Left hindlimb (tissue), 1 donor: Measurements from ENCODE around the gene CHST3.
"Not testable (repeated sequence)": the region's sequence is repeated elsewhere in the genome, so short reads cannot be mapped to it uniquely, and the experiment has no call there.

ENCODE experiments used
- DNase-seq: peaks from one replicate; pipeline ENCODE4 v3.0.0-alpha.2; 2018

The CHST3 gene

DNA sequence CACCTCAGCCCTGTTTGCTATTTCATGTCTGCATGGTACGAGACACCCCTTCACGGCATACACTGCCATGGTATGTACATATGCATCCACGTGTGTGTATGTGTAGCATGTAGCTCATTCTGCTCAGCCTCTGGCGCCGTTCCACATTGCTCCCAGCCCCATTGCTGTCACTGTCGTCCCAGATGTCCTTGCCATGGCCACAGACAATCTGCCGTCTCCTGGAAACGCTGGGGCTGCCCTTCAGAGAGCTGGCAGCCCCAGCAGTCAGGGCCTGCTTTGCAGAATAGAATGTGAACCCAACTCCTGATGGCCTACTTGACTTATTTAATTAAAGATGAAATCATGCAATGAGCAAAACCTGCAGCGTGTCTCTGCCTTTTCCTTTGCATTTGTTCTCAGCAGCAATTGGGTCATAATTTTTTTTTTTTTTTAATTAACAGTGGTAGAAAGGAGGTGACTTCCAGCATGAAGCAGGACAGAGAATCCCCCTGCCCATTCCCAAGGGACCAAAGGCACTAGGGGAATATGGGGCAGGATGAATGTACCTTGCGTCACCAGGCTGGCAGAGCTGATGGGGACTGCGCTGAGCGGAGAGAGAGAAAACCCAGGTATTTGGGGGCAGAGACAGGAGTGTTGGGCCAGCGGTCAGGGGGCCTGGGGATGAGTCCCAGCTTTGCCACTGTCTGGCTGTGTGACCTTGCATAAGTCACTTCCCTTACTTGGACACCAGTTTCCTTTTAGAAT lies 49.2 kb downstream of the CHST3 start:
- no peak for DNase-seq

DNA sequence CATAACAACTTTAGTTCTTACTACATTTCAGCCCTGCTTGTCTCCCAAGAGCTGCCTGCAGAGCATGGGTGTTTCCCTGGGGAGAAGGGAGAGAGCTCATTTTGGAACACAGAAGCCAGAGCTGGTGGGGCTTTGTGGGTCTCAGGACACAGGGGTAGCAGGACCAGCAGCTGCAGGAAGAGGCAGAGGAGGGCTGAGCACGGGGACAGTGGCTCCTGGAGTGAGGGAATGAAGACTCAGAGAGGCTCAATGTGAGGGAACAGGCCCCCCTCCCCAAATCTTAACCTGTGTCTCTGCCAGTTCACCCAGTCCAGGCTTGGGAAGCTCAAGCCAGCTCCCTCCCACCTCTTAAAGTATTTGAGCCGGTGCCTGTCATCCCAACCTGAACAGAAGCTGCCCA lies 50.0 kb downstream of the CHST3 start:
- no peak for DNase-seq

DNA sequence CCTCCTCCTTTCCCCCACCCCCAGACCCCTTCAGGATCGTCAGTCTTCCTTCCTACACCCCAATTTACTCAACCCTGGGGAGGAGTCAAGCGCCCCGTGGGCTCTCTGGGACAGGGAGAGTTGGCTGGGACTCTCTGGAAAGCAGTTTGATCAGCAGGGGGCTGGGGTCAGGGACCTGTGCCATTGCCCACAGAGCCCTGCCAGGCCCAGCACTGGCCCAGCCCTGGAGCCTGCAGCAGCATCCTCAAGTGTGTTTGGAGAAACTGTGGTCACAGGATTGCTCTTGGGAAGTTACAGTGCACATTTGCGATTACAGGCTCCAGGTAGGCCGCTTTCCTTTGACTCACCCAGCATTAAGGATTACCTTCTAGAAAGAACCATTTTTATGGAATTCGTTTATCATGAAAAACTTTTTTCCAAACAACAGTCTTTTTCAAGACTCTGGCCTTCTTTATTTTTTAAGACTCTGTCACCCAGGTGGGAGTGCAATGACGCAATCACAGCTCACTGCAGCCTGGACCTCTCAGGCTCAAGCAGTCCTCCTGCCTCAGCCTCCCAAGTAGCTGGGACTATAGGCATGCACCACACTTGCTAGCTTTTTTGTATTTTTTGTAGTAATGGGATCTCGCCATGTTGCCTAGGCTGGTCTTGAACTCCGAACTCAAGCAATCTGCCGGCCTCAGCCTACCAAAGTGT lies 50.7 kb downstream of the CHST3 start:
- DNase-seq, result no peak

DNA sequence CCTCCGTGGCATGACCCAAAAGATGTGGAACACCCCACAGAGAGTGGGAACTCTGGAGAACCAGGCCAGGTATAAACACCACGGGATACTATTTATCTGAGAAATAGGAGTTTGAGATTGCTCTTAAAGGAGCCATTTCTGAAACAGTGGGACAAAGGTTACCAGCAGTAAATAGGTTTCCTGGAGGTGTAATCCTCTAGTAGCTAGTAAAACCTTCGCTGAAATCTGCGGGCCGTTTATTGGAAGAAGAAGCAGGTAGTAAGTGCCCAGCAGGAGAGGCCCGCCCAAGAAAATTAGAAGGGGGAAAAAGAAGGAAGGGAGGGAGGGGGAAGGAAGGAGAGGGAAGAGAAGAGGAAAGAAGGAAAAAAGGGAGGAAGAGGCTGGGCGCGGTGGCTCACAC lies 51.6 kb downstream of the CHST3 start:
- no peak for DNase-seq

DNA sequence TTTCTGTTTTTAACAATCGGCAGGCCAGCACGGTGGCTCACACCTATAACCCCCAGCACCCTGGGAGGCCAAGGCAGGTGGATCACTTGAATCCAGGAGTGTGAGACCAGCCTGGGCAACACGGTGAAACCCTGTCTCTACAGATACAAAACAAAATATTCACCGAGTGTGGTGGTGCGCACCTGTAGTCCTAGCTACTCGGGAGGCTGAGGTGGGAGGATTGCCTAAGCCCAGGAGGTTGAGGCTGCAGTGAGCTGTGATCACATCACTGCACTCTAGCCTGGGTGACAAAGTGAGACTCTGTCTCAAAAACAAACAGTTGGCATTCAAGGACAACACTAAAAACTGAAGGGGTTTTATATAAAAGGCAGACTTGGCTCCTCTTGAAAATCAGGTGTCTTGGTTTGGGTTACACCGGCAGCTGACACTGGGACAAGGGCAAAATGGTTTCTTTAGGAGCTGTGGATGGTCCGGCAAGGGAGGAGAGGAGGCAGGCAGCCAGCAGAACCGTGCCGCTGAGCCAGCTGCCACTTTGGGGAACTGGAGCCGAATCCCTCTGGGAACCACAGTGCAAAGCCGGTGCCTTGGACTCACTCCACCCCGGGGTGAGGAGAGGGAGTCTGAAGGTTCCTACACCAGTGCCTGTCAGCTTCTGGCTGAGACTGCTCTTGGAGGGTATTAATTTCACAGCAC lies 52.6 kb downstream of the CHST3 start:
- no peak for DNase-seq

DNA sequence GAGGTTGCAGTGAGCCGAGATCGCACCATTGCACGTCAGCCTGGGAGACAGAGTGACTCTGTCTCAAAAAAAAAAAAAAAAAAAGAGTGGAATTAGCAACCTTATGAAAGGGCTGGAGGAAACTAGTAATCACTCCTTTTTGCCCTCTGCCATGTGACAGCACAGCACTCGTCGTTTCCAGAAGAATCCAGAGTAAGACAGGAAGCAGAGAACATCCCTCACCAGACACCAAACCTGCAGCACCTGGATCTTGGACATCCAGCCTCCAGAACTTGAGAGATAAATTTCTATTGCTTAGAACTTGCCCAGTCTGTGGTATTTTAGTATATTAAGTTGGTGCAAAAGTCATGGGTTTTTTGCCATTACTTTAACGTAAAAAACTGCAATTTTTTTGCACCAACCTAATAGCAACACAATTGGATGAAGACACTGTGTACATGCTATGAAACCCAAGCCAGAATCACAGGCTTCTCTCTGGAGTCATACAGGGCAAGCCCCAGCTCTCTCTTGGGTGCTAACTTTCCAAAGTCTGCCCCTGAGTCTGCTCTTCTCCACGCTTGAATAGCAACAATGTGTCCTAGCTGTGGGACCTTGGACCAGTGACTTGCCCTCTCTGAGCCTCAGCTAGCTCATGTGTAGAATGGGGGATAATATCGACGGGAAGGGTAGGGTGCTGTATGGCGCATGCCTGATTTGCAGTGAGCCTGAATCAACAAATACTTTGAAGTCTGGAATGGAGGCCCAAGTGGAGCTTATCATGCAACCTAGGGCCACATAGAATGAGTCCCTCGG lies 55.1 kb downstream of the CHST3 start:
- DNase-seq, result no peak

DNA sequence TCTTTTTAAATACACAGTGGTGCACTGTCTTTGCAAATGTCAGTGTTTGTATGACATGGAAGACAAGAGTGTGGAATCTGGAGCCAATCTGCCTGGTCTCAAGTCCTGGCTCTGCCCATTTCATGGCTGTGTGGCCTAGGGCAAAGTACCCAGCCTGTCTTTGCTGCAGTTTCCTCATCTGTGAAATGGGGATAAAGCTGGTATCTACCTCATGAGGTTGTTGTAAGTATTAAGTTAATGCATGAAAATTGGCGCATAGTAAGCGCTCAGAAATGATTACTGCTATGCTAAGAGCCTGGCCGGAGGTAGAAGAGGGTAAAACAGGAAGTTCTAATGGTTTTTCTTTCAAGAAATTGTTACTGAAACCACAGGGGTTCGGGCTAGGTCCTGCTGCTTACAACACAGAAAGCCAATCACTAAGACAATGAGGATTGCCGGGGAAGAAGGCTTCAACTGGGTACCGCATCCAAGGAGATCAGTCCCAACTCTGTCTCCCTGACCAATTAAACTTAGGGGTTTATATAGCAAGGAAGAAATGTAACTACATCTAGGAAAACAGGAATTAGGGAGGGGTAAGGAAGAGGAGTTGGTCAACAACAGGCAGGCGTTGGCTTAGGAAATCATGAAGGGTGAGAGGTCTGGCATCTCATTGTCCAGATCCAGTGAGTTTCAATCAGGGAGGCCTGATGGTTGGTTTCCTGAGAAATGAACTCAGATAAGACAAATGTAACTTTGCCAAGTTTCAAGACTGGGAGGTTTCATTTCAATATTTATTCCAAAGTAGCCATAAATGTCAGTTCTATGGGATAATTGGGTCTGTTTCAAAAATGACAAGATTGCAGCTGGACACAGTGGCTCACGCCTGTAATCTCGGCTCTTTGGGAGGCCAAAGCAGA lies 57.0 kb downstream of the CHST3 start:
- DNase-seq, result no peak

DNA sequence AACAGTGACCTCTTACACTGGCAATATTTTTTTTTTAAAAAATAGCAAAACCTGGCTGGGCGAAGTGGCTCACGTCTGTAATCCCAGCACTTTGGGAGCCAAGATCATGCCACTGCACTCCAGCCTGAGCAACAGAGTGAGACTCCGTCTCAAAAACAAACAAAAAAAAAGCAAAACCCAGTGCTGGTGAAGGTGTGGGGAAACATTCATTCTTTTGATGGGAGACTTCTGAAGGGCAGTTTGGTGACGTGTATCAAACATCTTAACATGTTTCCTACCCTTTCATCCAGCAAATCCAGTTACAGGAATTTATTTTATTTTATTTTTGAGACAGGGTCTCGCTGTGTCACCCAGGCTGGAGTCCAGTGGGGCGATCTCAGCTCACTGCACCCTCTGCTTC lies 58.0 kb downstream of the CHST3 start:
- DNase-seq, result no peak

DNA sequence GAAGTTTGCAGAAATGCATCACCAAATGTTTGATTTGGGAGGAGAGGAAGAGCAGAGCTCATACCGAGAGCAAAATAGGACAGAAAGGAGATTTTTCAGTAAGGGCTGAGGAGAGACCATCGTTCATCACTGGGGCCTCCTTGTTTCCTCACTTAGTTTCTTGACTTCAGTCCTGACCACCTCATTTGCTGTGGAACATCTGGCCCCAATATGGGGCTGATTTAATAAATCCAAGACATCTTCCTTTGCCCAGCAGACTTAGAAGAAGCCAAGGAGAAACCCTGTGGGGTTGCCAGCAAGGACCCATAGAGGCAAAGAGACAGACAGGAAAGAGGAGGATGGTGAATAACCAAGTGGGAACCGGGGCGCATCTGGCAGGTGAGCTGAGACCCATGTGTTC lies 60.4 kb downstream of the CHST3 start:
- no peak for DNase-seq

DNA sequence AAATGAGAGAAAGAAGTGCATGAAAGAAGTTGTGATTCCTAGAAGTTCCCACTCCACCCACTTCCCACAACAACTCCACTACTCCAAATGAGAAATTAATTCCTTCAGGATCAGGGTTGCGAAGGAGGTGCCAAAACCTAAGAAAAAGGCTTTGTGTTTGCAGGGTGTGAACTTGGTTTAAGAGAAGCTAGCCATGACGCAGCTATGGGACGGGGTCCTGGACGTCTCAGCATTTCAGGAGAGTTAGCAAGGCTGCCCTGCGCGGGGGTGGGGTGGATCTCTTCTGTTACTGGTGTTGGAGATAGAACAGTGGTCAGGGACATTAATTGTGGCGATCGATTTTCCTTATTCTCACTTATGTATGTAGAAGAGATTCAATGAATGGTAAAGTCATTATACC lies 61.2 kb downstream of the CHST3 start:
- no peak for DNase-seq

DNA sequence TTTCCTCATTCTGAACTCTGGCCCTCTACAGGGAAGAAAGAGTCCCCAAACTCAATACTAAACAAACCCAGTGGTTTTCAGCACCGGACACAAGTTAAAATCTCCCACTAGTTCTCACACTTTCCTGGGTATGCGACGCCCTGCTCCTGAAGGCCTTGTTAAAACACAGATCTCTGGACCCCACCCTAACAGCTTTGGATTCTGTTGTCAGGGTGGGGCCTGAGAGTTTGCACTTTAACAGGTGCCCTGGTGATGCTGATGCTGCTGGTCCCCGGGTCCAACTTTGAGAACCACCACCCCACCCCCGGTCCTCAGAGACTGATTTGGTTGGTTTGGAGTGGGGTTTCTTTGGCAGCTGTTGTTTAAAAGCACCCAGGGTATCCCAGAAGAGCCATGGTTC lies 61.6 kb downstream of the CHST3 start:
- no peak for DNase-seq

DNA sequence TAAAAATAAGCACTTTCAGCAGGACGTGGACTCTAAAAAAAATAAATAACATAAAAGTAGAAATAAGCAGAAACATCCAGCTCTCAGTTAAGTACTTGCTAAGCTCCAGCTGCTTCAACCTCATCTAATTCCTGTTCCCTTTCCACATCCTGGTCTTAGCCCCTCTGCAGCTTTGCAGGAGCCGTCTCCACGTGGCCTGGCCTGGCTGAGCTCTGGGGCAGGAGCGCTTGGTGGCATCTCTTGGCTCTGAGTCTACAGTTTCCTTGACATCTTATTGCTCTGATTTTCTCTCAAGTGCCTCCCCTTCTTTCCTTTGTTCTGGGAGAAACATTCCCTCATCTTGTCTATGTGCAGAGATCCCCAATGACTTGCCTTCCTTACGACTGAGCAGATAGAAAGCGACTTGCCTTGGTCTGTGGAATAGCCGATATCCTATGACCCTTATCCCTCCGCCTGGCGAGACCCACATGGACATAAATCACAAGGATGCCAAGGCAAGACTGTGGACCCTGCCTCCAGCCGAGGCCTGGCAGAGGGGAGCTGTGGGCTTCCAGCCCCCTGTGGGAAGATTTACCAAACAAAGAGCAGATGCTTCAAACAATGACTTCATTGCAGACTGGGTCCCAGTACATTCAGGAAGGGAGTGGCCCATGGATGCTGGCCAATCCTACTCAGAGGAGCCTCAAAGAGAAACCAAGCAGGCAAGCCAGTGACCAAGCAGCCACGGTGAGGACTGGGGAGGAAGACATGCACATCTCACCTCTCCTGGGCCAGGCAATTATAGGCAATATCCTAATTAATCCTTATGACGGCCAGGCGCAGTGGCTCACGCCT lies 62.3 kb downstream of the CHST3 start:
- DNase-seq, result no peak

DNA sequence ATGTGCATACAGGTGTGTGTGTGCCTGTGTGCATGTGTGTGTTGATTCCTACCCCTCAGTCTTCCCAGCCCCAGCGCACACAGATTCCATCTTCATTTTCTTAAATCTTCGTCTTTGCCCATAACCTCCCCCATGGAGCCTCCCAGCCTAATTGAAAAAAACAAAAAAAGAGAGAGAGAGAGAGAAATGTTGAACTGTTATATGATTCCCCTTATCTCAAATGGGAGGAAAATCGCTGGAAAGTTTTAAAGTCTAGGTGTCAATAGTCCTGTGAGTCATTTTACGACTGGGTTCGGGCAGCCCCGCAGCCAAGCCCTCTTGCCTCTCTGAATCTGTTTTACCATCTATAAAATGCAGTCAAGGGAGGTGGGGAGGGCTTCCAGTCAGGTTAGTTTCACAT lies 63.3 kb downstream of the CHST3 start:
- DNase-seq, result no peak

DNA sequence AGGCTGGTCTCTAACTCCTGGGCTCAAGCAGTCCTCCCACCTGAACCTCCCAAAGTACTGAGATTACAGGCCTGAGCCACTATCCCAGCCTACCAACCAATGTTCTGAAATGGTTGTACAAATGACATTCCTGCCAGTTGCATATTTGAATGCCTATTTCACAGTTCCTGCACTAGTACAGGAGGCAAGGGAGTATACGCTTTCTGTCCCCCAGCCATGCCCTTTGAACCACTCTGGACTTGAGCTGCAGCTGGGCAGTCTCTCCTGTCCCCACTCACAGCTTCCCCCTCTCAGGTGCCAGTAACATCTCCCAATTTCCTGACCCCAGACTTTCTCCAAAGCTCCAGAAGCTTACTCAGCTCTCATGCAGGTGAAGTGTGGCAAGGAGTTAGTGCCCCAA lies 65.2 kb downstream of the CHST3 start:
- DNase-seq, result no peak

DNA sequence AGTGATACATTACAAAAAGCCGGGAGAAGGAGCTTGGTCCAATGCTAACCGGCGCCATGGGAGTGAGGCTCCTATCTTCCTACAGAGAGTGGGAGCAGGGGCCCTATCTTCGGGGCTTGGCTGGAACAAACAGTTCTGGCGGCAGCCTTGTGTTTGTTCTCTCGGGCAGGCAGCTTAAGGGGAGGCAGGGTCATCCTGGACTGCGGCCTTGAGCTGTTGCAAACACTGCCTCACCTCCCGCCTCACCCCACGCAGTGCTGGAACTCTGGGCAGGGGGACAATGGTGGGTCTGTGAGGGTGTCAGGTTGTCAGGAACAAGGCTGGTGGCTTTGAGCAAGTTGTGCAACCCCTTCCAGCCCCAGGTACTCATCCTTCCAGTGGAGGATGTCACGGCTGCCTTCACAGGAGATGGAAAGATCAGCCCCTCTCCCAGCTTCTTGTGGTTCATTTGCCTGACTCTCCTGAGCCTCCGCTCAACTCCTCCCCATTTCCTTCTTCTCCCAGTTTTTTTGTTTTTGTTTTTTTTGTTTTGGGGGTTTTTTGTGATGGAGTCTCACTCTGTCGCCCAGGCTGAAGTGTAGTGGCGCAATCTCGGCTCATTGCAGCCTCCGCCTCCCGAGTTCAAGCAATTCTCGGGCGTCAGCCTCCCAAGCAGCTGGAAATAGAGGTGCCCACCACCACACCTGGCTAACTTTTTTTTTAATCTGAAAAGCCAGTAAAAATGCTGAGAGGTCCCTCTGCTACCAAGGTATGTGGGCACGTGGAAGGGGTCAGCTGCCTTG lies 66.8 kb downstream of the CHST3 start:
- DNase-seq, result no peak

DNA sequence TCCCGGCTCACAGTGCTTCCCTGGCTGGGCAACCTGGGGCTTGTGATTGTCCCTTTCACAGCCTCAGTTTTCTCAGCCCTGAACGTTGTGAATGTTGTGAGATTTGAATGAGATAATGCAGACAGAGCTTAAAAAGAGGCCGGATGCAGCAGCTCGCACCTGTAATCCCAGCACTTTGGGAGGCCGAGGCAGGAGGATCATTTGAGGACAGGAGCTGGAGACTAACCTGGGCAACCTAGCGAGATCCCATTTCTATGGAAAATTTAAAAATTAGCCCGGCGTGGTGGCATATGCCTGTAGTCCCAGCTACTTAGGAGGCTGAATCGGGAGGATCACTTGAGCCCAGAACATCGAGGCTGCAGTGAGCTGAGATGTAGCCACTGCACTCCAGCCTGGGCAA lies 67.5 kb downstream of the CHST3 start:
- DNase-seq, result no peak

DNA sequence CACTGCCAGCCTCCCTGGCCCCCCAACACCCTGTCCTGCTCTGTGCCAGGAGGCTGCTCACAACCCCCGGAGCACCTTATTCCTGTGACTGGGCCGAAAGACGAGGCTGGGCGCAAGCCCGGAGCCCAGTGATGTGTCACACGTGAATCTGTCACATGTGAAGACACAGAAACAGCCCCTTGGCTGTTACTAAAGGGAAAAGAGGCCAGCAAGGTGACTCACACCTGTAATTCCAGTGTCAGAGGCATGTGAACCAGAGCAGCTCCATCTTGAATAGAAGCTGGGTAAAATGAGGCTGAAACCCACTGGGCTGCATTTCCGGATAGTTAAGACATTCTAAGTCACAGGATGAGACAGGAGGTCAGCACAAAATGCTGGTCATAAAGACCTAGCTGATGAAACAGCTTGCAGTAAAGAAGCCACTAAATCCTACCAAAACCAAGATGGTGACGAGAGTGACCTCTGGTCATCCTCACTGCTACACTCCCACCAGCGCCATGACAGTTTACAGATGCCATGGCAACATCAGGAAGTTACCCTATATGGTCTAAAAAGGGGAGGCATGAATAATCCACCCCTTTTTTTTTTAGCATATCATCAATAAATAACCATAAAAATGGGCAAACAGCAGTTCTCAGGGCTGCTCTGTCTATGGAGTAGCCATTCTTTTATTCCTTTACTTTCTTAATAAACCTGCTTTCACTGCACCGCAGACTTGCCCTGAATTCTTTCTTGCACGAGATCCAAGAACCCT lies 68.4 kb downstream of the CHST3 start:
- DNase-seq, result not testable (repeated sequence)

DNA sequence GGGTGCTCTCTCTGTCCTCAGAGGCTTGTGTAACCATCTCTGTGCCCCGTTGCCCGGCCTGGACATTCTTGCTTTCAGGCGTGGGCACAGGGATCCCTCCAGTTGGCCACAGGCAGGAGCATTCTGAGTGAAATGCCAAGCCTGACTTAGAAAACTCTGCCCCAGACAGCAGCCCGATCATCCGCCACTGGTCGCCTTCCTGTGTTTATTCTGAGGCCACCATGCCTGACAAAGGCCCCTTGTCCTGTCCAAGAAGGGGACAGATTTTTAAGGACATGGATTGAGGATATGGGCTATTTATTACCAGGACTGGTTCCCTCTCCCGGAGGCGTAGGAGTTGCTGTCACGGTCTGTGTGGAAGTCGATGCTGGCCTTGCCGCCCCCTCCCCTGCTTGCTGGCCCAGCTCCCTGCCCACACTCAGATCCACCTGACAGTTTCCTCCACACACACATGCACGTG lies 69.9 kb downstream of the CHST3 start:
- no peak for DNase-seq

DNA sequence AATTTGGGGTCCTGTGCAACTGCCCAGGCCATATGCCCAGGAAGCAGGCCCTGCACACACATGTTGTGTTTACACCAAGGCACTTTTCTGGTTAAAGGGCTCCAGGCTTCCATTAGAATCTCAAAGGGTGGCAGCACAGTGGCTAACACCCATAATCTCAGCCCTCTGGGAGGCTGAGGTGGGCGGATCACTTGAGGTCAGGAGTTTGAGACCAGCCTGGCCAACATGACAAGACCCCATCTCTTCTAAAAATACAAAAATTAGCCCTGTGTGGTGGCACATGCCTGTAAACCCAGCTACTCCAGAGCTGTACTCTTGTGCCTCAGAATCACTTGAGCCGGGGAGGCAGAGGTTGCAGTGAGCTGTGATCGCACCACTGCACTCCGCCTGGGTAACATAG lies 70.6 kb downstream of the CHST3 start:
- no peak for DNase-seq
